Measurements from ENCODE around the gene UBAC1.

- no peak for TF ChIP-seq RCOR1 (IDR thresholded peaks at IDR 0.05; ENCODE audit: low read length)
- TF ChIP-seq CHD2 (IDR thresholded peaks at IDR 0.05; ENCODE audit: low read length, partially characterized antibody) = no peak
- TF ChIP-seq, protein P1, sequence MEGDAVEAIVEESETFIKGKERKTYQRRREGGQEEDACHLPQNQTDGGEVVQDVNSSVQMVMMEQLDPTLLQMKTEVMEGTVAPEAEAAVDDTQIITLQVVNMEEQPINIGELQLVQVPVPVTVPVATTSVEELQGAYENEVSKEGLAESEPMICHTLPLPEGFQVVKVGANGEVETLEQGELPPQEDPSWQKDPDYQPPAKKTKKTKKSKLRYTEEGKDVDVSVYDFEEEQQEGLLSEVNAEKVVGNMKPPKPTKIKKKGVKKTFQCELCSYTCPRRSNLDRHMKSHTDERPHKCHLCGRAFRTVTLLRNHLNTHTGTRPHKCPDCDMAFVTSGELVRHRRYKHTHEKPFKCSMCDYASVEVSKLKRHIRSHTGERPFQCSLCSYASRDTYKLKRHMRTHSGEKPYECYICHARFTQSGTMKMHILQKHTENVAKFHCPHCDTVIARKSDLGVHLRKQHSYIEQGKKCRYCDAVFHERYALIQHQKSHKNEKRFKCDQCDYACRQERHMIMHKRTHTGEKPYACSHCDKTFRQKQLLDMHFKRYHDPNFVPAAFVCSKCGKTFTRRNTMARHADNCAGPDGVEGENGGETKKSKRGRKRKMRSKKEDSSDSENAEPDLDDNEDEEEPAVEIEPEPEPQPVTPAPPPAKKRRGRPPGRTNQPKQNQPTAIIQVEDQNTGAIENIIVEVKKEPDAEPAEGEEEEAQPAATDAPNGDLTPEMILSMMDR (IDR thresholded peaks at IDR 0.05) = no peak
- no peak; the same call in 1 of the 2 replicates for TF ChIP-seq GATA2 (CRISPR knock-in tag; IDR thresholded peaks at IDR 0.05)
- no peak for TF ChIP-seq SMC3 (IDR thresholded peaks at IDR 0.05; ENCODE audit: low read depth, low read length)
Observed at GRCh38 chr9:135885100-135885853, 75.9 kb downstream of the UBAC1 start.

Data from SK-N-SH (cell line).